HepG2 (cell line): ENCODE measurements around the gene FOXN3. TPM values are rescaled to one million over a fixed set of nuclear protein-coding genes. Genes with fewer than 3 reads are reported as not detected.

Source experiments
- ARID5B ChIP-seq: IDR thresholded peaks from 2 replicates; pipeline ENCODE4 v1.4.0; 2020; ENCODE audit warnings: mild to moderate bottlenecking, missing genetic modification reagents
- ATF7 ChIP-seq, 2 experiments: fragments of 450-650 bp in 1 of 2; sonication (generic) in 1 of 2; formaldehyde crosslinking in 1 of 2; IDR thresholded peaks; 2 replicates each; pipeline versions ENCODE4 v1.4.0 to v1.6.1; 2016 to 2020; ENCODE audit warnings: antibody characterized with exemption in 1 of 2, mild to moderate bottlenecking in 1 of 2, missing genetic modification reagents in 1 of 2
- KLF16 ChIP-seq, 2 experiments: sonication (generic) in 1 of 2; formaldehyde crosslinking in 1 of 2; IDR thresholded peaks; 2 replicates each; pipeline versions ENCODE4 v1.6.1 to v1.8.0; 2016 to 2023; ENCODE audit warnings: missing genetic modification reagents in 2 of 2, missing compliant biosample characterization in 1 of 2
- MTA3 ChIP-seq: sonication (generic); formaldehyde crosslinking; IDR thresholded peaks from 2 replicates; pipeline ENCODE4 v1.4.0; 2020; ENCODE audit warnings: missing genetic modification reagents
- PAWR ChIP-seq: sonication (generic); formaldehyde crosslinking; IDR thresholded peaks from 2 replicates; pipeline ENCODE4 v1.4.0; 2020; ENCODE audit warnings: missing genetic modification reagents, mild to moderate bottlenecking, borderline replicate concordance
- RARA ChIP-seq: IDR thresholded peaks from 2 replicates; pipeline ENCODE4 v1.6.1; 2016; ENCODE audit warnings: missing genetic modification reagents, missing compliant biosample characterization
- SPEN ChIP-seq: sonication (generic); formaldehyde crosslinking; IDR thresholded peaks from 2 replicates; pipeline ENCODE4 v1.5.1; 2020; ENCODE audit warnings: low read depth, mild to moderate bottlenecking, missing genetic modification reagents
- TAF1 ChIP-seq: sonication (generic); formaldehyde crosslinking; IDR thresholded peaks from 2 replicates; pipeline ENCODE4 v1.4.0; 2020; ENCODE audit warnings: missing genetic modification reagents
- ZBTB2 ChIP-seq: sonication (generic); formaldehyde crosslinking; IDR thresholded peaks from 2 replicates; pipeline ENCODE4 v1.8.0; 2022; ENCODE audit warnings: low read depth, missing genetic modification reagents
- ZKSCAN5 ChIP-seq: sonication (generic); formaldehyde crosslinking; IDR thresholded peaks from 2 replicates; pipeline ENCODE4 v1.5.1; 2020; ENCODE audit warnings: mild to moderate bottlenecking, missing genetic modification reagents
- ZNF501 ChIP-seq: sonication (generic); formaldehyde crosslinking; IDR thresholded peaks from 2 replicates; pipeline ENCODE4 v1.5.1; 2020; ENCODE audit warnings: mild to moderate bottlenecking, moderate library complexity, missing genetic modification reagents
- polyA plus RNA-seq, 8 experiments: library from polyadenylated mRNA; depleted of rRNA in 3 of 8; stranded (reverse) in 7 of 8; unstranded in 1 of 8; fragments of >200 nt; fragmentation: Illumina TruSeq in 4 of 8; extraction: Trizol in 4 of 8; gene quantifications; 2 replicates each; pipeline versions ENCODE4 v1.2.1 to v1.2.3, GENCODE V29; 2011 to 2016; ENCODE audit warnings: low read depth in 4 of 8, missing spikeins in 1 of 8, mixed read lengths in 1 of 8; ENCODE audit not compliant: insufficient read depth in 1 of 8
- total RNA-seq, 5 experiments: library from RNA; depleted of rRNA; stranded (reverse); fragments of >200 nt; fragmentation: Illumina TruSeq; extraction: Trizol; gene quantifications; 2 replicates each; pipeline ENCODE4 v1.2.3, GENCODE V29; 2016; ENCODE audit warnings: low read depth in 1 of 5

The FOXN3 gene
- total and polyA plus RNA-seq, 2 of the 13 experiments (the other 11 are each of a cell fraction or from before 2014, with no cell fraction given), result 32.4 to 70.2 TPM

- no peak for TF ChIP-seq ZBTB2 (CRISPR knock-in tag)
- TF ChIP-seq ZNF501, result no peak
- TF ChIP-seq MTA3 (CRISPR knock-in tag), result no peak
- TF ChIP-seq RARA (CRISPR knock-in tag), result no peak
- TF ChIP-seq PAWR (CRISPR knock-in tag), result no peak
- TF ChIP-seq TAF1 (CRISPR knock-in tag), result no peak
- TF ChIP-seq SPEN, result no peak
- no peak for TF ChIP-seq KLF16 (CRISPR knock-in tag; IDR thresholded peaks at IDR 0.05)
- no peak for TF ChIP-seq ARID5B (CRISPR knock-in tag)
- TF ChIP-seq ZKSCAN5, result no peak
- TF ChIP-seq ATF7 (IDR thresholded peaks at IDR 0.05), result no peak
- TF ChIP-seq ATF7 (CRISPR knock-in tag; IDR thresholded peaks at IDR 0.05), result no peak
Observed at GRCh38 chr14:89364316-89364715, 52.7 kb downstream of the FOXN3 start (continued).
